Breast epithelium (tissue), 4 donors: ENCODE results near the gene PRPF40A. TPM values are rescaled to one million over a fixed set of nuclear protein-coding genes. Genes with fewer than 3 reads are reported as not detected.

ENCODE experiments used
- DNase-seq, 2 donors: peaks; one replicate each; pipeline ENCODE4 v3.0.0-alpha.2; 2019; ENCODE audit warnings: low spot score in 2 of 2
- H3K27ac ChIP-seq, 2 donors: fragments of 200-600 bp; sonication (generic) in 1 of 2; one replicate each; pipeline ENCODE4 v1.5.1; 2016 to 2019; ENCODE audit warnings: mild to moderate bottlenecking in 1 of 2
- H3K27me3 ChIP-seq, 2 donors: fragments of 200-600 bp; sonication (generic) in 1 of 2; one replicate each; pipeline versions ENCODE4 v1.5.1 to v1.6.0; 2017 to 2019; ENCODE audit warnings: control low read depth in 1 of 2, mild to moderate bottlenecking in 1 of 2
- H3K36me3 ChIP-seq: fragments of 200-600 bp; one replicate; pipeline ENCODE4 v1.5.1; 2019
- H3K4me1 ChIP-seq, 2 donors: fragments of 200-600 bp; sonication (generic); one replicate each; pipeline ENCODE4 v1.5.1; 2016 to 2019; ENCODE audit warnings: control low read depth in 1 of 2
- H3K4me3 ChIP-seq, 3 donors: fragments of 200-600 bp; sonication (generic); 1 replicate in 2 of 3; 2 replicates in 1 of 3; pipeline ENCODE4 v1.5.1; 2016 to 2019; ENCODE audit warnings: mild to moderate bottlenecking in 3 of 3, moderate library complexity in 2 of 3
- H3K9me3 ChIP-seq, 2 donors: fragments of 200-600 bp; sonication (generic) in 1 of 2; one replicate each; pipeline ENCODE4 v1.5.1; 2016 to 2019; ENCODE audit warnings: control low read depth in 1 of 2
- POLR2A ChIP-seq: fragments of 450-650 bp; IDR thresholded peaks from one replicate; pipeline ENCODE4 v1.6.1; 2016; ENCODE audit warnings: antibody characterized with exemption, mild to moderate bottlenecking, moderate library complexity
- POLR2AphosphoS5 ChIP-seq, 3 donors: sonication (generic); formaldehyde crosslinking; IDR thresholded peaks; one replicate each; pipeline ENCODE4 v1.6.1; 2017; ENCODE audit warnings: antibody characterized with exemption in 3 of 3
- intact Hi-C: fragments of 100-400 bp; cut with DNase I; formaldehyde crosslinking; loops from one replicate; pipeline ENCODE4 v1.15.1; 2023; ENCODE audit warnings: low total_unique reads
- total RNA-seq, 3 donors: library from RNA; depleted of rRNA; stranded (reverse); fragments of >200 nt; gene quantifications; one replicate each; pipeline ENCODE4 v1.1.0, GENCODE V29; 2016
- TF ChIP-seq, protein P1 (sequence below), 3 donors: fragments of 450-650 bp; IDR thresholded peaks; one replicate each; pipeline ENCODE4 v1.5.1; 2016 to 2017; ENCODE audit warnings: antibody characterized with exemption in 3 of 3, mild to moderate bottlenecking in 3 of 3, moderate library complexity in 3 of 3

Gene PRPF40A
- total RNA-seq, 3 donors from 2014 or later = 81.8 to 131 (median 107) TPM

DNA sequence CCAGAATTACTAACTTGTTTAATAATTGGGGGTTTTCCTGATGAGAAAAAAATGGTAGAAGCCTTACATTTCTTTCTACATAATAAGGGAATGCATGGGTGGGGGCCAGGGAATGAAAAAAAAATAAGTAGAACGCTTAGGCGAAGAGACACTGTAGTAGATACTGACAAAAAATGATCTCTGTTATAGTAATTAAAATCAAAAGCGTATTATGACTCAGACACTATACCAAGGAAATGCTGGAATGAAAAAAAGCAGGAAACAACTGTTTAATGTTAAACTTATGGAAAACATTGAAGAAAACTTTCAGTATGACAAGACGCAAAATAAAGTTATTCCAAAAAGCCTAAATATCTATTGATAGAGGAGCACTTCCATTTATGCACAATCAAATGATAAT, 42.9 kb downstream of the PRPF40A start:
- Histone ChIP-seq H3K4me1 (no peaks in the 10 kb centered on the region), H3K27ac (no peak overlapping the region), H3K9me3 (no peaks in the 10 kb centered on the region), H3K27me3 (no peaks in the 10 kb centered on the region), H3K4me3 (no peak overlapping the region), H3K36me3 (peaks cover 3% of the 10 kb centered on the region)
- TF ChIP-seq, protein P1, sequence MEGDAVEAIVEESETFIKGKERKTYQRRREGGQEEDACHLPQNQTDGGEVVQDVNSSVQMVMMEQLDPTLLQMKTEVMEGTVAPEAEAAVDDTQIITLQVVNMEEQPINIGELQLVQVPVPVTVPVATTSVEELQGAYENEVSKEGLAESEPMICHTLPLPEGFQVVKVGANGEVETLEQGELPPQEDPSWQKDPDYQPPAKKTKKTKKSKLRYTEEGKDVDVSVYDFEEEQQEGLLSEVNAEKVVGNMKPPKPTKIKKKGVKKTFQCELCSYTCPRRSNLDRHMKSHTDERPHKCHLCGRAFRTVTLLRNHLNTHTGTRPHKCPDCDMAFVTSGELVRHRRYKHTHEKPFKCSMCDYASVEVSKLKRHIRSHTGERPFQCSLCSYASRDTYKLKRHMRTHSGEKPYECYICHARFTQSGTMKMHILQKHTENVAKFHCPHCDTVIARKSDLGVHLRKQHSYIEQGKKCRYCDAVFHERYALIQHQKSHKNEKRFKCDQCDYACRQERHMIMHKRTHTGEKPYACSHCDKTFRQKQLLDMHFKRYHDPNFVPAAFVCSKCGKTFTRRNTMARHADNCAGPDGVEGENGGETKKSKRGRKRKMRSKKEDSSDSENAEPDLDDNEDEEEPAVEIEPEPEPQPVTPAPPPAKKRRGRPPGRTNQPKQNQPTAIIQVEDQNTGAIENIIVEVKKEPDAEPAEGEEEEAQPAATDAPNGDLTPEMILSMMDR (IDR thresholded peaks at IDR 0.05) = no peak
- TF ChIP-seq POLR2AphosphoS5 (IDR thresholded peaks at IDR 0.05) (no peak), POLR2A (no peak)
- intact Hi-C loops = no loop called here
- DNase-seq = no peak

DNA sequence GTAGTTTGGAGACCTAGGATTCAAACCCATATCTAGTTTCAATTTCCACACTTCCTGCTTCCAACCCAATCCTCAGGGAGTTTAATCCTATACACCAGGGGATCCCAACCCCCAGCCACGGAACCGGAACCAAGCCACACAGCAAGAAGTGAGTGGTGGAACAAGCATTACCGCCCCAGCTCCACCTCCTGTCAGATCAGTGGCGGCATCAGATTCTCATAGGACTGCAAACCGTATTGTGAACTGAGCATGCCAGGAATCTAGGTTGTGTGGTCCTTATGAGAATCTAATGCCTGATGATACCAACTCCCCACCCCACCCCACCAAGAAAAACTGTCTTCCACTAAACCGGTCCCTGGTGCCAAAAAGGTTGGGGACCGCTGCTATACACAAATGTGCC, 52.5 kb downstream of the PRPF40A start:
- Histone ChIP-seq H3K27me3 (no peaks in the 10 kb centered on the region), H3K4me3 (no peak overlapping the region), H3K4me1 (no peaks in the 10 kb centered on the region), H3K9me3 (no peaks in the 10 kb centered on the region), H3K27ac (no peak overlapping the region), H3K36me3 (peaks cover 5% of the 10 kb centered on the region)
- DNase-seq = no peak
- TF ChIP-seq POLR2A (no peak), POLR2AphosphoS5 (IDR thresholded peaks at IDR 0.05) (no peak)
- TF ChIP-seq, protein P1 (IDR thresholded peaks at IDR 0.05) = no peak
- intact Hi-C loops = no loop called here

DNA sequence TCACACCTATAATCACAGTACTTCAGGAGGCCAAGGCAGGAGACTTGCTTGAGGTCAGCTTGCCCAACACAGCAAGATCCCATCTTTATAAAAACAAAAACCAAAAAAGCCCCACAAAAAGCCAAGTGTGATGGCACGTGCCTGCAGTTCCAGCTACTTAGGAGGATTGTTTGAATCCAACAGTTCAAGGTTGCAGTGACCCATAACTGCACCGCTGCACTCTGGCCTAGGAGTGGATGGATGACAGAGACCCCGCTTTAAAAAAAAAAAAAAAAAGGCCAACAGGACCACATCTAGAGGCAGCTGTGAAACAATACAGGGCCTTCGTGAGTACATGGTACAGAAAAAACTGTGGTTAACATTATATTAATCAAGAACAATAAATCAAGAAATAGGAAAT, 56.2 kb downstream of the PRPF40A start:
- Histone ChIP-seq H3K4me3 (no peak overlapping the region), H3K9me3 (no peaks in the 10 kb centered on the region), H3K27ac (no peak overlapping the region), H3K27me3 (no peaks in the 10 kb centered on the region), H3K36me3 (peaks cover 5% of the 10 kb centered on the region), H3K4me1 (no peaks in the 10 kb centered on the region)
- intact Hi-C loops = no loop called here
- TF ChIP-seq POLR2A = no peak
- no peak for TF ChIP-seq POLR2AphosphoS5 (IDR thresholded peaks at IDR 0.05)
- TF ChIP-seq, protein P1 (IDR thresholded peaks at IDR 0.05) = no peak
- DNase-seq = no peak

DNA sequence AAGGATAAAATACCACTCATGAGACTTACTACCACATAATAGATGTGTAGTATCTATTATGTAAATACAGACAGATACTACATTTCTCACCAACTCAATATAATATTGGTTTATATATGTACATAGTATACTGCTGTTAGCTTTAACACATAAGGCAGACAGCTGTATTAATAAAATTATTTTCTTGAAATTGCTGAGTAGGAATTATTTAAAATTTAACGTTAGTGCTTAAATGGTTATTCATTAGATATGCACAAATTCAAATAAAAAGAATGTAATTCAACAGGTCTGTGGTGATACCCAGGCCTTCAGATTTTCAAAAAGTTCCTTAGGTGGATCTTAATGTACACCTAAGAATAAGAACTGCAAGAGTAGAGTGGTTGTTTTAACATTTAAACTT, 59.0 kb downstream of the PRPF40A start:
- Histone ChIP-seq H3K4me1 (no peaks in the 10 kb centered on the region), H3K27me3 (no peaks in the 10 kb centered on the region), H3K27ac (no peak overlapping the region), H3K4me3 (no peak overlapping the region), H3K9me3 (no peaks in the 10 kb centered on the region), H3K36me3 (peaks cover 10% of the 10 kb centered on the region)
- intact Hi-C loops = no loop called here
- no peak for TF ChIP-seq POLR2A
- no peak for TF ChIP-seq POLR2AphosphoS5 (IDR thresholded peaks at IDR 0.05)
- TF ChIP-seq, protein P1 (IDR thresholded peaks at IDR 0.05) = no peak
- DNase-seq = no peak

DNA sequence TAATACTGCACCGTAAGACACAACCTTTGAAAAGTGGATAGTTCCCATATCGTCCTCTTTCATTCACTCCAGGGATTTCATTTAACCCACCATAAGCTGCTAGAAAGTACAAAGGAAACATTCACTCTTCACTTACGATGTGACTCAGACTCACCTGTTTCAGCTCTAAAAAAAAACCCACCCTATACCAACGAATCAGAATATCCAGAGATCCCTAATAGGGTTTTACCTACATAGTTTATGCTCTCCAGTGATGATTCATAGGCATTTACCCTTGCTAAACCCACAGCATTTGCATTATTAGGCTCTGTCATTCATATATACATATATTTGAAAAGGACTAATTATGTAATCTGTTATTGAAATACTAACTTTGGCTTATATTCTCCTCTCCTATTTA, 60.2 kb downstream of the PRPF40A start:
- TF ChIP-seq, protein P1 (IDR thresholded peaks at IDR 0.05) = no peak
- no peak for TF ChIP-seq POLR2AphosphoS5 (IDR thresholded peaks at IDR 0.05)
- TF ChIP-seq POLR2A = no peak
- intact Hi-C loops = no loop called here
- H3K9me3 ChIP-seq = no peaks in the 10 kb centered on the region
- DNase-seq = no peak
- no peak overlapping the region for H3K4me3 ChIP-seq
- H3K27me3 ChIP-seq = no peaks in the 10 kb centered on the region
- H3K36me3 ChIP-seq = peaks cover 9% of the 10 kb centered on the region
- H3K4me1 ChIP-seq = no peaks in the 10 kb centered on the region
- no peak overlapping the region for H3K27ac ChIP-seq
